Ascending aorta (tissue), 2 donors: ENCODE measurements around the gene RNF213. TPM values are rescaled to one million over a fixed set of nuclear protein-coding genes. Genes with fewer than 3 reads are reported as not detected.
A peak's percentile ranks its signal among the peaks of the same experiment; 100 is the strongest.
"Not testable (repeated sequence)": the region's sequence is repeated elsewhere in the genome, so short reads cannot be mapped to it uniquely, and the experiment has no call there.

Source experiments
- DNase-seq, 2 donors: peaks; one replicate each; pipeline ENCODE4 v3.0.0-alpha.2; 2019; ENCODE audit warnings: low spot score in 2 of 2
- H3K27ac ChIP-seq, 2 donors: fragments of 200-600 bp; sonication (generic); one replicate each; pipeline ENCODE4 v1.5.1; 2016 to 2017; ENCODE audit warnings: mild to moderate bottlenecking in 1 of 2
- H3K27me3 ChIP-seq: fragments of 200-600 bp; sonication (generic); one replicate; pipeline ENCODE4 v1.5.1; 2017
- H3K36me3 ChIP-seq, 2 donors: fragments of 200-600 bp; sonication (generic); one replicate each; pipeline ENCODE4 v1.5.1; 2016
- H3K4me1 ChIP-seq, 2 donors: fragments of 200-600 bp; sonication (generic); one replicate each; pipeline ENCODE4 v1.5.1; 2016 to 2017; ENCODE audit warnings: mild to moderate bottlenecking in 1 of 2
- H3K4me3 ChIP-seq, 2 donors: fragments of 200-600 bp; sonication (generic); one replicate each; pipeline ENCODE4 v1.5.1; 2016 to 2017; ENCODE audit warnings: mild to moderate bottlenecking in 1 of 2
- H3K9me3 ChIP-seq, 2 donors: fragments of 200-600 bp; sonication (generic); one replicate each; pipeline ENCODE4 v1.5.1; 2016
- intact Hi-C: fragments of 100-400 bp; cut with DNase I; formaldehyde crosslinking; loops from one replicate; pipeline ENCODE4 v1.15.1; 2023
- total RNA-seq: library from RNA; depleted of rRNA; stranded (reverse); fragments of >200 nt; gene quantifications from one replicate; pipeline ENCODE4 v1.1.0, GENCODE V29; 2016
- TF ChIP-seq, protein P1 (sequence below), 3 experiments: fragments of 200-600 bp in 2 of 3; fragments of 450-650 bp in 1 of 3; sonication (generic) in 2 of 3; IDR thresholded peaks; one replicate each; pipeline ENCODE4 v1.5.1; 2016 to 2019; ENCODE audit warnings: antibody characterized with exemption in 3 of 3, mild to moderate bottlenecking in 1 of 3, moderate library complexity in 1 of 3

RNF213 gene
- total RNA-seq, 1 donor from 2014 or later, result 155 TPM

DNA sequence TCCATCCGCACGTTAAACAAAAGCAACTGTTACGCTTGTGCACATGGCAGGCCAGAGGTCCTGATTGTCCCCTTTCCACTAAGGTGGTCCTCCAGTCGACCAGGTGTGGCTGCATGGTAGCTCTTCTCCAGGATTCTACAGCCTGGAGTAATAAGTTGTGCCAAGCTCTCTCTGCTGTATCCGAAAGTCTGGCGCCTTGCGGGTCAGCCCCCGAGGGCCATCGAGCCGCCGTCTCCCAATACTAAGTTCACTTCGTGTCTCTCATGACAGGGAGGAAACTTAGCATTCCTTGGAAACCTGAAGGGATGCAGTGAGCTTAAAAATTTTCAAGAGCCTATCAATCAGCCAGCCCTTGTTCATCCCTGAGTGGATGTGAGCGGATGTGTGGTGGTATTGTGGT is 149.0 kb downstream of the RNF213 start:
- Histone ChIP-seq H3K4me3 (no peak overlapping the region), H3K9me3 (no peaks in the 10 kb centered on the region), H3K4me1 (peaks cover 0 to 5% of the 10 kb centered on the region in 2 donors), H3K27me3 (no peaks in the 10 kb centered on the region), H3K36me3 (no peaks in the 10 kb centered on the region), H3K27ac (no peak overlapping the region)
- intact Hi-C loops, result loop anchor here (10.0 kb wide), 2 partner anchors 135 to 685 kb away; partner anchors contain the start of gene RPTOR
- no peak for DNase-seq
- TF ChIP-seq, protein P1, sequence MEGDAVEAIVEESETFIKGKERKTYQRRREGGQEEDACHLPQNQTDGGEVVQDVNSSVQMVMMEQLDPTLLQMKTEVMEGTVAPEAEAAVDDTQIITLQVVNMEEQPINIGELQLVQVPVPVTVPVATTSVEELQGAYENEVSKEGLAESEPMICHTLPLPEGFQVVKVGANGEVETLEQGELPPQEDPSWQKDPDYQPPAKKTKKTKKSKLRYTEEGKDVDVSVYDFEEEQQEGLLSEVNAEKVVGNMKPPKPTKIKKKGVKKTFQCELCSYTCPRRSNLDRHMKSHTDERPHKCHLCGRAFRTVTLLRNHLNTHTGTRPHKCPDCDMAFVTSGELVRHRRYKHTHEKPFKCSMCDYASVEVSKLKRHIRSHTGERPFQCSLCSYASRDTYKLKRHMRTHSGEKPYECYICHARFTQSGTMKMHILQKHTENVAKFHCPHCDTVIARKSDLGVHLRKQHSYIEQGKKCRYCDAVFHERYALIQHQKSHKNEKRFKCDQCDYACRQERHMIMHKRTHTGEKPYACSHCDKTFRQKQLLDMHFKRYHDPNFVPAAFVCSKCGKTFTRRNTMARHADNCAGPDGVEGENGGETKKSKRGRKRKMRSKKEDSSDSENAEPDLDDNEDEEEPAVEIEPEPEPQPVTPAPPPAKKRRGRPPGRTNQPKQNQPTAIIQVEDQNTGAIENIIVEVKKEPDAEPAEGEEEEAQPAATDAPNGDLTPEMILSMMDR (IDR thresholded peaks at IDR 0.05), result no peak

DNA sequence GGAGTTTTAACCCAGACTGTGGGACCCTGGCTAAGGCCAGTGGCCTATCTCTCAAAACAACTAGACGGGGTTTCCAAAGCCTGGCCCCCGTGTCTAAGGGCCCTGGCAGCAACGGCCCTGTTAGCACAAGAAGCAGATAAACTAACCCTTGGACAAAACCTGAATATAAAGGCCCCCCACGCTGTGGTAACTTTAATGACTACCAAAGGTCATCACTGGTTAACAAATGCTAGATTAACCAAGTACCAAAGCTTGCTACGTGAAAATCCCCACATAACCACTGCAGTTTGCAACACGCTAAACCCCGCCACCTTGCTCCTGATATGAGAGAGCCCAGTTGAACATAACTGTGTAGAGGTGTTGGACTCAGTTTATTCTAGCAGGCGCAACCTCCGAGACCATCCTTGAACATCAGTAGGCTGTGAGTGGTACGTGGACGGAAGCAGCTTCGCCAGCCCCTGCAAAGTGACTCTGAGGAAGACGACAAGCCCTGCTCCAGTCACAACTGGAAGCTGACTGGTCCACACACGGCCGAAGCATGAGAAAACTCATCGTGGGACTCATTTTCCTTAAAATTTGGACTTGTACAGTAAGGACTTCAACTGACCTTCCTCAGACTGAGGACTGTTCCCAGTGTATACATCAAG is 149.9 kb downstream of the RNF213 start:
- not testable (repeated sequence) for H3K27me3 ChIP-seq, H3K4me1 ChIP-seq, H3K36me3 ChIP-seq, DNase-seq, H3K4me3 ChIP-seq, H3K9me3 ChIP-seq, H3K27ac ChIP-seq
- intact Hi-C loops, result loop anchor here (10.0 kb wide), 2 partner anchors 134 to 684 kb away; partner anchors contain the start of gene RPTOR

DNA sequence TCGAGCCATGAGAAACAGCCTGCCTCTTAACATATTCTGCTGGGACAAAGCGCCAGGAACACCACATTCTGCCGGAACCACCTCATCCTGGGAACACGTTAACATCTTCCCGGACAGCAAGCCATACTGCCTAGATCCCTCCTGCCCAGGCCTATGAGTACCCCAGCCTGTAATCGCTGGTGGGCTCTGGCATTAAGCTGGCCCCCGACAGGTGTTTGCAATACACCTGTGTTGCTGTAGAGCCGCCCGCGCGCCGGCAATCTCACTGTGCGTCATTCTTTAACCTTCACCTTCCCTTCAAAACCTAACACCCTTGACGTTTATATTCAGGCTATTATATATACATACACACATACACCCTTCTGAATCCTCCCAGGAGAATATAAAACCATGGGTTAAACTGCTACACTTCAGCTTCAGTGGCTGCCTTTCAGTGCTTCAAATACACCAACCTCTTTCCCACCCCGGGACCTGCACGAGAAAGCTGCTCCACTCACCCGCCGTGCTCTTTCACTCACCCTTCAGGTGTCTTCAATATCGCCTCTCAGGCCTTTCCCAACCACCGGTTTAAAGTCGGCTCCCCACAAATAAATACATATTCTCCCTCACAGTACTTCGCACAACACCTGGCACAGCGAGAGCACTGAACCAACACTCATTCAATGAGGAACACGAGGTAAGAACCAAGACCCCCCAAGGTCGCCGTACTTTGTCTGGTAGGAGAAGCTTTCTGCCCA is 153.3 kb downstream of the RNF213 start:
- intact Hi-C loops, result loop anchor here (10.0 kb wide), 2 partner anchors 131 to 681 kb away; partner anchors contain the start of gene RPTOR
- peak overlapping the region; percentile 93 to 98 for H3K4me3 ChIP-seq
- H3K9me3 ChIP-seq, result no peaks in the 10 kb centered on the region
- H3K36me3 ChIP-seq, result no peaks in the 10 kb centered on the region
- H3K27me3 ChIP-seq, result no peaks in the 10 kb centered on the region
- TF ChIP-seq, protein P1 (IDR thresholded peaks at IDR 0.05), result no peak
- H3K4me1 ChIP-seq, result peaks cover 4 to 17% of the 10 kb centered on the region in 2 donors
- DNase-seq, result no peak
- H3K27ac ChIP-seq, result no peak overlapping the region

DNA sequence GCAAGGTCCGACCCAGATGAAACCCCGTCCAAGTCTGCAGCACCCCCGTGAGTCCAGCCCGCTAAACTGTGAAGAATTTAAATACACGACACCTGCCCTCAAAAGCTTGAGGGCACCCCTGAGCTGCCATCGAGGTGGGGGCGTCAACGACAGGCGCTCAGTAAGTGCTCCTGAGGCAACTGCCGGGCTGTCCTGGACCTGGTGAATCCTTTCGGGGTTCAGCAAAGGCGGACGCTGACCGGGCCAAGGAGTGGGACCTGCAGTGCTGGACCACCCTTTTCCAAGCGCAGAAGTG is 153.8 kb downstream of the RNF213 start:
- intact Hi-C loops, result loop anchor here (10.0 kb wide), 2 partner anchors 130 to 680 kb away; partner anchors contain the start of gene RPTOR
- peak overlapping the region; percentile 93 to 98 for H3K4me3 ChIP-seq

DNA sequence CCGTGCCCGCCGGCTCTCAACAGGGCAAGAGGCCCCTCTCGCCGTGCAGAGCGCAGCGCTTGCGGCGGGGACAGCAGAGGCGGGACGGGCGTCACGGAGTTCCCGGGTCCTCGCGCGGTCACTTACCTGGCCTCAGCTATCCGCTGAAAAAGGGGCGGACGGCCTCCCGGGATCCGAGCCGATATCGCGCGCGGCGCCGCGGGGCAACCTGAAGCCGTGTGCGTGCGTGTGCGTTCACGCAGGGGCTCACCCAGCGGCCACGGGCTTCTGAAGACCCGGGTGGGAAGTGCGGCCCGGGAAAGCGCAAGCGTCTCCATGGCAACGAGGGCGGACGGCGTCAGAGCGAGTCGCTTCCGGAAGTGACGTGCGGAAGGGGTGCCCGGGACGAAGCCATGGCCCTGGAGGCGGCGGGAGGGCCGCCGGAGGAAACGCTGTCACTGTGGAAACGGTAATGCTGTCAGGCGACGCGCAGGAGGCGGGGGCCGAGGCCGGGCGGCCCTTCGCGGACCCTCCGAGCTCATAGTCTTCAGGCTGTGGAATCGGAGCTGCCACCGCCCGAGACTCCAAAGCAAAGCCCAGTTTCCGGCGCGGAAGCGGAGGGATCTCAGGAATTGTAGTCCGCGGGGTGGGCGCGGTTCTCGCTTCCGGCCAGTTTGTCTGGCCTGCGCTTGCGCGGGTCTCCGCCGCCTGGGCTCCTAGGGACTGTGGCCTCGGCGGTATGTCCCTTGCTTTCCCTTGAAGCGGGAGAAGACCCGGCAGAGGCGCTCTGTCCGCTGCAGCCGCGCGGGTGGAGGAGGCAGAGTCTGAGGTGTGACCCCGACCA is 154.4 kb downstream of the RNF213 start, which contains the start of gene ENDOV:
Gene ENDOV (plus strand): TSS at position 365 of the 823 bp plus-strand sequence. CDS start 28 bp downstream, at position 393.
- TF ChIP-seq, protein P1 (IDR thresholded peaks at IDR 0.05), result no peak
- H3K4me3 ChIP-seq, result peak within 1 kb of the TSS; percentile 93 to 98
- H3K27me3 ChIP-seq, result no peaks in the 10 kb centered on the region
- H3K36me3 ChIP-seq, result no peaks in the 10 kb centered on the region
- peak; percentile 51 to 96 for DNase-seq
- H3K27ac ChIP-seq, result peak within 1 kb of the TSS; percentile 91 to 98
- no peaks in the 10 kb centered on the region for H3K9me3 ChIP-seq
- H3K4me1 ChIP-seq, result peaks cover 4 to 17% of the 10 kb centered on the region in 2 donors
- intact Hi-C loops, result loop anchor here (1.0 to 10.0 kb wide), 5 partner anchors 39 to 680 kb away; partner anchors contain the start of genes CHMP6, EIF4A3 and RPTOR

More for the DNA sequence above, 153.8 kb downstream of the RNF213 start:
- Histone ChIP-seq H3K27ac (peak overlapping the region; percentile 91 to 98), H3K27me3 (no peaks in the 10 kb centered on the region), H3K9me3 (no peaks in the 10 kb centered on the region), H3K36me3 (no peaks in the 10 kb centered on the region), H3K4me1 (peaks cover 4 to 17% of the 10 kb centered on the region in 2 donors)
- TF ChIP-seq, protein P1 (IDR thresholded peaks at IDR 0.05), result no peak
- DNase-seq, result no peak
